Fibroblast of skin of scalp (primary cell): ENCODE measurements around the gene NAP1L1. TPM values are rescaled to one million over a fixed set of nuclear protein-coding genes. Genes with fewer than 3 reads are reported as not detected.

Experiments used
- DNase-seq: peaks from one replicate; pipeline ENCODE4 v3.0.0-alpha.2; 2013
- polyA plus RNA-seq, 2 experiments: library from polyadenylated mRNA; unstranded; fragments of 120-200 nt; gene quantifications; one replicate each; pipeline ENCODE4 v1.2.1, GENCODE V29; 2013; ENCODE audit not compliant: insufficient read length in 2 of 2

The NAP1L1 gene, protein sequence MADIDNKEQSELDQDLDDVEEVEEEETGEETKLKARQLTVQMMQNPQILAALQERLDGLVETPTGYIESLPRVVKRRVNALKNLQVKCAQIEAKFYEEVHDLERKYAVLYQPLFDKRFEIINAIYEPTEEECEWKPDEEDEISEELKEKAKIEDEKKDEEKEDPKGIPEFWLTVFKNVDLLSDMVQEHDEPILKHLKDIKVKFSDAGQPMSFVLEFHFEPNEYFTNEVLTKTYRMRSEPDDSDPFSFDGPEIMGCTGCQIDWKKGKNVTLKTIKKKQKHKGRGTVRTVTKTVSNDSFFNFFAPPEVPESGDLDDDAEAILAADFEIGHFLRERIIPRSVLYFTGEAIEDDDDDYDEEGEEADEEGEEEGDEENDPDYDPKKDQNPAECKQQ
- 525 TPM for polyA plus RNA-seq (2013, experiment 1 of 2; ENCODE audit: insufficient read length)
- 564 TPM for polyA plus RNA-seq (2013, experiment 2 of 2; ENCODE audit: insufficient read length)

DNA sequence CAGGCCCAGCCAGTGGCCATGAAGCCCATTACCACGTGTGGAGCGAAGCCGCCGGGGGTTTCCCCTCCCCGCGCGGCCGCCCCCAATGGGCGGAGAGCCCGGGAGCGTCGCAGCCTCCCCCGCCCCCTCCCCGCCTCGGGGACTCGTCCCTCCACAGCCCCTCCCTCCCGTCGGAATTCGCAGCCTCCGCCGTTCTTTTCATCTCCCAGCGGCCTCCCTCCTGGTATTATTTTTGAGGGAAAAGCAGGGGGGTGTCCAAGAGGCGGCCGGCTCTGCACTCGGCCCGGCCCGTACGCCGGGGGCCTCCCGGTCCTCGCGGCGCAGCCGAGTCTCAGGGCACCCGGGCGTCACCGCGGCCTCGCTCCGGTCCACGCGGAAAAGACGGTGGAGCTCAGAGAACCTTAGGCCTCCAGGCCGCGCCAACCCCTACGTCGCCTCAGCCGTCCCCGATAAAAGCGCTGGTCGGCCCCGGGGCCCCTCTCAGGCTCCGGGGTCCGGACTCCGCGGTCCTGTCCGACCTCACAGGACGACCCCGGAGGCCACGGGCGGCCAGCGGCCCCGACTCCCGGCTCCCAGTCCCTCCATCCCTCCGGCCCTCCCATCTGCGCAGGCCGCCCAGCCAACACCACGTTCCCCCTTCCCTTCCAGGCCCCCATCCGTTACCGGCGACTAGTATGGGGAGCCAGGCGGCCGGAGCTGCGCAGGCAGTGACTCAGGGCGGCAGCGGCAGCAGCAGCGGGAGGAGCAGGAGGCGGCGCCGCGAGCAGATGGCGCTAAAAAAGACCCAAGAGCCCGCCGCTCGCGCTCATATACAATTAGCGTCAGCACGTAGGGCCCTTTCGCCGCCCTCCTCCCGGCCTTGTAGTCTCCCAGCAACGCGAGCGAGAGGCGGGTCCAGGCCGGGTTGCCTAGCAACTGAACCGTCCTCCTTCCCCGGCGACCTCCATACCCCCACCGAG, at the start of gene NAP1L1:
Gene NAP1L1, minus strand, starts transcription at position 782 of the 959 bp plus-strand sequence. CDS start 10,466 bp downstream, outside the sequence.
- peak; percentile 99 for DNase-seq

DNA sequence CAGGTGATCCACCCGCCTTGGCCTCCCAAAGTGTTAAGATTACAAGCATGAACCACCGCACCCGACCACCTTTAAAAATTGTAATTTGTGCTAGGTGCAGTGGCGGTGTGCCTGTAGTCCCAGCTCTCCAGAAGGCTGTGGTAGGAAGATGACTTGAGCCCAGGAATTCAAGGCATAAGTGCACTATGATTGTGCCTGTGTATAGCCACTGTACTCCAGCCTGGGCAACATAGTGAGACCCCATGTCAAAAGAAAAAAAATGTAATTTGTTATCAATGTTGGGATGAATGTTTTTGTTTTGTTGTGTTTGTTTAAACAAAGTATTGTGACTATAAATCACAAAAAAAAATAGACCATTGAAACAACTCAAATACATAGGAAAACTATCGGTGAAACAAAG, 43.1 kb upstream of the NAP1L1 start:
- no peak for DNase-seq

DNA sequence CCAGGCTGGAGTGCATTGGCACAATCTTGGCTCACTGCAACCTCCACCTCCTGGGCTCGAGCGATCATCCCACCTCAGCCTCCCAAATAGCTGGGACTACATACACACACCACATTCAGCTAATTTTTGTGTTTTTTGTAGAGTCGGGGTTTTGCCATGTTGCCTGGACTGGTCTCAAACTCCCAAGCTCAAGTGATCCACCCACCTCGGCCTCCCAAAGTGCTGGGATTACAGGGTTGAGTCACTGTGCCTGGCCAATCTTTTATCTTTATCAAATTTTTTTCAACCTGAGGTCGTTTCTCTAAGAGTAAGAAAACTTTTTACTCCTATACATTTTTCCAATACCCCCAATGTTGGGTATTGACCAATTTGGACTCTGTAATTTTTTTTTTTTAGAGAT, 40.0 kb upstream of the NAP1L1 start:
- no peak for DNase-seq

DNA sequence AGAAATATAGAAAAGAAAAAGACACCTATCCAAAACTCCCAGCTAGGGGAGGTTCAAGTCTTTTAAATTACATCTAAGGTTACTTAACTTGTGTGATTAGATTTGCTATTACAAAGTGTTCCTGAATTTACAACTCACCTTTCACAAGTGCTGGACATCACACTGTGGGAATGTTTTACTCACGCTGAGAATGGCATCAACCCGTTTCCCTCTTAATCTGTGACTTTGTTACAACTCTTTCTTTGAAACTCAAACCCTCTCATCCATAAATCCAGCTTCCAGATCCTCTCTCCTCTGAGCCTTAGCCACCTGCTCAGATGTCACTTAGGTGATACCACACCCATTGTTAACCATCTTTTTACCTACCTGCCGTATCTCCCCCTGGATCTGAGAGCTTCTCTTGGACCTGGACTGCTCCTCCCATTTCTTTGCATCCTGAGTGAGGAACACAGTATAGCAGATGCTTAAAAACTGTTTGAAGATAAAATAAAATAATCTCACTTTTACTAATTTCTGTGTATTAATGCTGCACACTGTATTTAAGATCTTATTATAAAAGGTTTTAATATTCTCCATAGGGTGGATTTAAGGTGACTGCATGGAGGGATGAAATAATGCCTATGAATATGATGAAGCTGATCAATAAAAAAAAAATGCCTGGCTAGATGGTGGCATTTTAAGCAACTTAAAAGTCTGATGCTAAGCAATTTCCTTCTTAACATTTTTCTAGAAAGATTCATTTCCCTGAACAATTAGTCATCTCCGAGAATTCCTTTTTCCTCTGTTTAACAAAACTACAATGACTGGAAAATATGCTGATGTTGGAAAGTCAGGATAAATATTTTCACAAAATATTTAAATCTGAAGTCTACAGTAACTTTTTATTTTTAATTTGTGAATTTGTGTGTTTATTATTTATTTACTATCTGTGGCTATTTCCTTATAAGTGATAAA, 39.1 kb upstream of the NAP1L1 start:
- peak; percentile 68 for DNase-seq

DNA sequence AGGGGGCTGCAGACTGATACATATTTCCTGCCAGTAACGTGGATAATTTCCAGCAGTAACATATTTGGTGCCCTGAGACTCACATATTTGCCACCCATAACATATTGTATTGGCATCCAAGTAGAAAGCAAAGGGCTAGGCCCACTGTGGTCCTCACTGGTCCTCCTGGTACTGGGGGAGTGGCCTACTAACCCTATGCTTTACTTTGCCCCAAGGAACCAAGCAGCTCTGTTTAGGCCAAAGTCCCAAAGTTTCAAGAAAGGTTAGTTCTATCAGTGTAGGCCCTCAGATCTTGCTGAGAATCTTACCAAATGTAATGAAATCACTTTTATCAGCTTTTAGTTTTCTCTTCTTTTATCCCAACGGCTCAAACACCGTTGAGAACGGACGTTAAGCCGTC, 35.4 kb upstream of the NAP1L1 start:
- no peak for DNase-seq

DNA sequence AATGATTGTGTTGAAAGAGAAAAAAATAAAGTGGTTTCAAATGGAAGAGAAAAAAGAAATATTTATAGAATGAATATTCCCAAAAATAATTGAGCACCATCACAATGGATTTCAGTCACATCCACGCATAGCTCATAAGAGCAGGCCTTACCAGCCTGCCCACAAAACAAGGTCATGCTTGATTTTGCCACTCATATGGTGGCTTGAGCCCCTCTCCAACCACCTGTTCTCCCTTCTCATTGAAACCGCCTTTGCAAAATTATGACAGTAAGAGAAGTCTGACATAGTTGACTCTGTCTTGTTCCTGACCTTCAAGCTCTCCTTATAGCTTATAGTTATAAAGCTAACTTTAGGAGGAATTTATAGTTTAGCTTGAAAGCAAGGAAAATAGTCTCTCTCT, 33.3 kb upstream of the NAP1L1 start:
- DNase-seq, result no peak

DNA sequence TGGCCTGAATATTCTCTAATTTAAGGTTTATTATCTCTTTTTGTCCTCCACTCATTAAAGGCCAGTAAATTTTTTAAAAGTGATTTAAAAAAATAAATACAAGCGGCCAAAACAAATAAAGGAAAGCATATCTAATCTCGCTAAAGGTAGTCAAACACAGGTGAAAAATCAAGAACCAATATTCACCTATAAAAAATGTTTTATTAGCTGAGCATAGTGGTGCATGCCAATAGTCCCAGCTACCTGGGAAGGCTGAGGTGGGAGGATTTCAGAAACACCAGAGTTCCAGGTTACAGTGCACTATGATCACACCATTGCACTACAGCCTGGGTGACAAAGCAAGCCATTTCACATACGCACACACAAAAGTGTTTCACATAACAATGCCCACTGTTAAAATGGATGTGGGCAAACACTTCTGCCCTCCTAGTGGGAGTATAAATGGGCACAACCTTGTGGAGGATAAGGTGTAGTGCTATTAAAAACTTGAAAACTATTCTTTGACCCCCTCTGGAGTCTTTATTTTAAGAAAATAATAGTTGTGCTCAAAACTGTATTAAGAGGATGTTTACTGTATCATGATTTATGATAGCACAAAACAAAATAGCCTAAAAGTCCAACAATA, 32.7 kb upstream of the NAP1L1 start:
- no peak for DNase-seq

DNA sequence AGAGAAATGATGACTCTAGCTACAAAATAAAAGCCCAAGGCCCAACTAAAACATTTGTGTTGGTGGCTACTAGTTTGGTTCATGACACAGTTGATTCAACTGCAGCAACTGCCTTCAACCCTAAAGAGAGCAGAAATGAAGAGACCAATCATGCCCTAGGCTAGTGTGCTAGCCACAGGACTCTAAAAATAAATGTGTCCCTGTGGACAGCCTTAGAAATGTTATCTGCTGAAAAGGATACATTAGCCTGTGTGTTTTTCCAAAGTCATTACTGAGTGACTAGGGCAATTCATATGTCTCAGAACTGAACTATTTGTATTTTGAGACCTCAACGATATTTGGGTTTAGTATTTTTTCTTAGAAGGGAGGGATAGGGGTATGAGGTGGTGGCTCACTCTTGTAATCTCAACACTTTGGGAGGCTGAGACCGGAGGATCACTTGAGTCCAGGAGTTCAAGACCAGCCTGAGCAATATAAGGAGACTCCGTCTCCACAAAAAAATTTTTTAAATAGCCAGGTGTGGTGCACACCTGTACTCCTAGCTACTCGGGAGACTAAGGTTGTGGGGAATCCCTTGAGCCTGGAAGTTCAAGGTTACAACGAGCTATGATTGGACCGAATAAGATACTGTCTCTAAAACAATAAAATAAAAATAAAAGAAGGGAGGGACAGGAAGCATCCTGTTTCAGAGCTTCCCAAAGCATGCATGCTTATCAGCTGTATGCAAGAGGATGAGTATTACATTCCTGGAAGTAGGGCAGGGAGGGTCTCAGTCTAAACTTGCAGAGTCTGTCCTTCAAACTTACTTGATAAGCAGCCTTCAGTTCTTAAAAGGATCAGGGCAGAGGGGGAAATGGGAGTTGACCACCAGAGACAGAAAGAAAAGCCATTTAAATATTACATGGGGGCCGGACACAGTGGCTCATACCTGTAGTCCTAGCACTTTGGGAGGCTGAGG, 29.6 kb upstream of the NAP1L1 start:
- DNase-seq, result peak; percentile 46

DNA sequence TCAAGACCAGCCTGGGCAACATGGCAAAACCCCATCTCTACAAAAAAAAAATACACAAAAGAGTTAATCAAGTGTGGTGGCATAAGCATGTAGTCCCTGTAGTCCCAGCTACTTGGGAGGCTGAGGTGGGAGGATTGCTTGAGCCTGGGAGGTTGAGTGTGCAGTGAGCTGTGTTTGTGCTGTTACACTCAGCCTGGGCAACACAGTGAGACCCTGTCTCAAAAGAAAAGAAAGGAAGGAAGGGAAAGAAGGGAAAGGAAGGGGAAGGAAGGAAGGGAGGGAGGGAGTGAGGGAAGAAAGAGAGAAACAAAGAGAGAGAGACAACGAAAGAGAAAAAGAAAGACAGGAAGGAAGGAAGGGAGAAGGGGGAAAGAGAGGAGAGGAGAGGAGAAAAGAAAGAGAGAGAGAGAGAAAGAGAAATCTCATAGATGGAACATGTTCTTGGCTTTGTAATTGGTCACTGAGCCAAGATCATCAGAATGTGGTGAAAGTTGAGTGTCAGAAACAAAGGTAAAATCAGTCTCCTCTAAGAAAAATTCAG, 26.8 kb upstream of the NAP1L1 start:
- DNase-seq, result no peak

DNA sequence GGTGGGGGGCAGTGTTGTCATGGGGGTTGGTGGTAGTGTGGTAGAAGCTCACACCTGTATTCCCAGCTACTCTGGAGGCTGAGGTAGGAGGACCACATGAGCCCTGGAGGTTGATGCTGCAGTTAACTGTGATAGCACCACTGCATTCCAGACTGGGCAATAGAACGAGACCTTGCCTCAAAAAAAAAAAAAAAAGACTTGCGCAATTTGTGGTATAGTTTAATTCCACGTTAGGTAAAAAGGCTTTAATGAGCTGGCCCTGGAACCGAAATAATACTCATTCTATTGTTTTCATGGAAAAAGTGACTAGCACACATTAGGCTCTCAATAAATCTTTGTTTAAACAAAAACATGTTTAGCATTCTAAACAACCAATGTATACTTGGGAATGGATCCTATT, 25.4 kb upstream of the NAP1L1 start:
- no peak for DNase-seq

DNA sequence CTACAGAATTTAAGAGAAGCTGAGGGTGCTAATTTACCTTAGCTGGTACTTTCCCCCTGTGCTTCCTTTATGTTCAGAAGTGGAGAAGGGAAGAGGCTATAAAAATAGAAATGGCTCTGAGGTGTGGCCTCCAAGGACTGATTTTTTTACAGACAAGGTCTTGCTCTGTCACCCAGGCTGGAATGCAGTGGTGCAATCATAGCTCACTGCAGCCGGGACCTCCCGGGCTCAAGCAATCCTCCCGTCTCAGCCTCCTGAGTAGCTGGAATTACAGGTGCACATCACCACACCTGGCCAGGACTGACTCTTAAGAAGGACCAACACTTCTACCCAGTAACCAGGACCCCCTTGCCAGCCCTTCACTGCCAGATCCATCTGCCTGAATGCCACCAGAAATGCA, 23.9 kb upstream of the NAP1L1 start:
- no peak for DNase-seq

DNA sequence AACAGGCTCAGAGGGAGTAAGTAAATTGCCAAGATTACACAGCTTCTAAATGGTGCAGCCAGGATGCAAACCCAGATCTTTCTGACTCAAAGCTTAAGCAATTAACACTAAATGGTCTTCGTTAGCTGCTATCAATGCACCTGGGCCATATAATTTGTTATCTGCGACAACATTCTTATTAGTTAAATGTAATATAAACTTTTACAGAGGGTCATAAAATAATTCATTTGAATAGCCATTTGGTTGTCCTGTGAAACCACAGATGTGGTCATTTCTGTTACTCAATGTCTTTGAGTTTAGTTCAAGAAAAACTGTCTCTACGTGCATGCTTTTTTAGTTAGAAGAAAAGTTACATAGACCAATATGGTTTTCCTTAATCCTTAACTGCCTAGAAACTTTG, 22.1 kb upstream of the NAP1L1 start:
- DNase-seq, result no peak

DNA sequence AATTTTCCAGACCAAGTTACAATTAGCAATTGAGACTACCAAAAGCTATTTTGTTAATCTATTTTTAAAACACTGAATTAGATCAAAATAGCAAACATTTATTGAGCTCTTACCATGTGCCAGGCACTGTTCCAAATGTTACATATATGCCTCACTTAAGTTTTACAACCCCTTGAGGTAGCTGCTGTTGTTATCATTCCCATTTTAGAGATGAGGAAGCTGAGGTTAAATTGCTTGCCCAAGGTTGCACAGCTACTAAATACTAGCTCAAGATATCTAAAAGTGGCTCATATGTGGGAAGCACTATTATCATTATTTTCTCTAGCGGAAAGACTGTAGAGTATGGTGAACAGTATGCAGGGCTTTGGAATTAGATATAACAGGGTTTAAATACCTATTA, 19.5 kb upstream of the NAP1L1 start:
- DNase-seq, result no peak

DNA sequence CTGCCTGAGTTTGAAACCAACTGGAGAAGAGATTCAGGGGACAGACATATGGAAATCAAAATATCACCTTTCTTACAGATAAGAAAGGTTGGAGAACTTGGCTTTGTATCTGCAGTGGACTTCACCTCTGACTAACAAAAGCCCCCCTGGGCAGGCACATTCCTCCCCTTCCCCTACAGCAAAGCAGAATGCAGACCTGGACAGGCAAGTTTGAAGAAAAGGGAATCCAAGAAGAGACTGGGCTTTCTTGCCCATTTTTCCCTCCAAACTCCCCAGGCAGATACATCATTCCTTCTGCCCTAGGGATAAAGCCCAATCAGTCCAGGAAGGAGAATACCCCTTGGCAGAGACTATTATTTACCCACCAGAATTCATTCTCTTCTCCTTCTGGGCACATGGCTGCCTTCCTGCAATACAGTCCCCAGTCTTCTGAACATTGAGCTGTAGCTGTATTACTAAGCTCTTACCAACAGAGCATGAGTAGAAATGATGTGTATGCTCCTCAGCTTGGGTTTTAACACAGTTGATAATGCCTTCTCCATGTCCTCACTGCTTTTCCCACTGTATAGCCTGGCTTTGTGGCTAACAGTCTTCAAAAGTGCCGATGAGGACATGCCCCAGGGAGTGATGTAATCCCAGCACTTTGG, 17.4 kb upstream of the NAP1L1 start:
- no peak for DNase-seq

DNA sequence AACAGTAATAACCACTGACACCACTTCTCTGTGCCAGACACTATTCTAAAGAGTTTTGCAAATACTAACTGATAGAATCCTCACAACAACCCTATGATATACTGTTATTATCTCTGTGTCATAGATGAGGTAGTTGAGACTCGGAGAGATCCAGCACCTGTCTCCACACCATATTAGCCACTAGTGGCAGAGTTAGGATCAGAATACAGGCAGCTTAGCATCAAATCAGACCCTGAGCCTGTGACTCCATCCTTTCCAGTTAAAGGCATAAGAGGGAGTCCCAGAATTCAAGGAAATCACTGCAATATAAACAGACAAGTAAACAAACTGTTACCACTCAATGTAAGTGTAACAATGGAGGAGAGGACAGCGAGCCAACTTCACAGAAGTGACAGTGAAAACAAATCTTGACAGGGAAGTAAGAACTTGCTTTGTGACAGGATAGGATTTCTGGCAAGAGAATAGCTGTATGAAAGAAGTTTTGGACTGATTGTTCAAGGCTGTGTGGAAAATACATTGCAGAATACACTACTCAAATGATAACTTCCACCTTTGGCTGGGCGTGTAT, 11.7 kb upstream of the NAP1L1 start:
- no peak for DNase-seq

DNA sequence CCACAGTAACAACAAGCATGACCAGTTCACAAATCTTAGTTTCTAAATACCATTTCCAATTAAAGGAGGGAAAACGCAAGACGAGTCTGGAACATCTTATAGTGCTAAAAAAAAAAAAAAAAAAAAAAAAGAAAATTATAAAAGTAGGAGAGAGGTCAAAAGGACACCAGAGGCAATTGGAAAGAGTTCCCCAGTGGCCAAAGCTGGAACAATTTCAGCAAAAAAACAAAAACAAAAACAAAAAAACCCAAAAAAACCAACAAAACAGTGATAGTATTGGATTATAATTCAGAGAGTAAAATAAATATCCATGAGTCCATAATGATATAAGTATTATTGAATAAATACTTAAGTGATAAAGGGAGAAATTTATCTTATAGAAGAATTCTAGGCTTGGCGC, 10.3 kb upstream of the NAP1L1 start:
- no peak for DNase-seq

DNA sequence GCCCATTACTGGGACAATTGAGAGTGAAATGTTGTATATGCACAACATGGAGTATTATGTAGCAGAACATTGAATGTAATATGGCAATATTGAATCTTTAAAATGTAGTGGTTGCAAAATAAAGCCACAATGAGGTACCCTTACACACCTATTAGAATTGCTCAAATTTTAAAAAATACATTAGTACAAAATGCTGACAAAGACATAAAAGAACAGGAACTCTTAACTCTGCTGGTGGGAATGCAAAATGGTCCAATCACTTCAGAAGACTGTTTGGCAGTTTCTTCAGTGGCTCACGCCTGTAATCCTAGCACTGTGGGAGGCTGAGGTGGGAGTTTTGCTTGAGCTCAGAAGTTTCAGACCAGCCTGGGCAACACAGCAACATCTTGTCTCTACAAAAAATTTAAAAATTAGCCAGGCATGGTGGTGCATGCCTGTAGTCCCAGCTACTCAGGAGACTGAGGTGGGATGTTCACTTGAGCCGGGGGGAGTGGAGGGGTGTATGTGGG, 6.8 kb upstream of the NAP1L1 start:
- DNase-seq, result no peak

DNA sequence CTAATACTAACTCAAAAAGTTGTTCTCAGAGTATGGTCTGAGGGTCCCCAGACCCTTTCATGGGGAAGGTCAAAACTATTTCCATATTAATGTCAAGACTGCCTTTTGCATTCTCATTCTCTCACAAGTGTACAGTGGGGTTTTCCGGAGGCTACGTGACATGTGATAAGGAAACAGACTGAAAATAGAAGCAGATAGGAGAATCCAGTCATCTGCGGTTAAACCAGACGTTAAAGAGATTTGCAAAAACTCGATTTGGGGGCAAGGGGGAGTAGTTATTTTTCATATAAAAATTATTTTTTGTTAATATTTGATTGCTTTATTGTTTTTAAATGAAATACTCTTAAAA, 1.0 kb upstream of the NAP1L1 start:
- peak; percentile 17 for DNase-seq

DNA sequence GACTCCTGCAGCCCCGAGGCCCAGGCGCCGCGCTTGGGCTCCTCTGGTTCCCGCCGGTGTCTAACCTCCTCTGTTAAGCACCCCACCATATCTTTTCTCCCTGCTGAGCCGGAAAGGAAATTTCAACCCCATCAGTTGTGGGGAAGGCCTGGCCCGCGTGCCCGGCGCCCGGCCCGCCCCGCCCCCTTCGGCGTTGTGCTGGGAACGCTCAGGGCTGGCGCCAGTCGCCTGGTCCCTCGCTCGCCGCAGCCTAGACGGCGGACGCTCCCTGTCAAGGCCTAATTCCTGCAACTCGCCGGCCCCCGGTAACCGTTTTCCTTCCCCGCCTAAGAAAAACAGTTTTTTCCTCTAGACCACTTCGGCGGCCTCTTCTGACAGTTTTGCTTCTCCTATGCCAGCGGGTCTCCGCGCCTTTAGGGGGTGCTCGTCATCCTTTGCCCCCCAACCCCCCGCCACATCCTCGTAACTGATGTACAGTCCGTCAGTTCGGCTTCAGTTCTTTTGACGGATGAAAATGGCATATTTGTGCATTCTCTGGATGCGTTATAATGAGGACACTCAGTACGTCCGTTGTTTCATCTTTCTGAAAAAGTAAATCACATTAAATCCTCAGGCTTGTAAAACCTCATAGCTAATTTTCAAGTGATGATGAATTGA, 506 bp upstream of the NAP1L1 start:
- DNase-seq, result no peak
